ENCODE data around the gene HMGCLL1.

HMGCLL1 gene

DNA sequence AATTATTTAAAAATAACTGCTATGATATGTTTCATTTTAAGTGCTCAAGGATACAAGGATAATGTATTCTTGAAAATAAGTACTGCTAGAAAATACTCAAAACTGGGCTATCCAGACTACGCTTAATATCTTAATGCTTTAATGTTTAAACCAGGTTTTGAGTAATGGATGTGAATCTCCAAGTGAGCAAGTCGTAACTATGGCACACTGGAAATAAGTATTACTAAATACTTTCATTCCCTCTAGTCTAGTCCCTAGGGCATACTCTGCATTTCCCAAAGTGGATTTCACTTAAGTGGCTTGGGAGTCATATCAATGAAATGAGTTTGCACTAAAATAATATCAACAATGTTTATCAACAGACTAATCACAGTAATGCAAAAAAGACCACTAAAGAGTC, 48.1 kb downstream of the HMGCLL1 start:
- DNase-seq, result no peak

DNA sequence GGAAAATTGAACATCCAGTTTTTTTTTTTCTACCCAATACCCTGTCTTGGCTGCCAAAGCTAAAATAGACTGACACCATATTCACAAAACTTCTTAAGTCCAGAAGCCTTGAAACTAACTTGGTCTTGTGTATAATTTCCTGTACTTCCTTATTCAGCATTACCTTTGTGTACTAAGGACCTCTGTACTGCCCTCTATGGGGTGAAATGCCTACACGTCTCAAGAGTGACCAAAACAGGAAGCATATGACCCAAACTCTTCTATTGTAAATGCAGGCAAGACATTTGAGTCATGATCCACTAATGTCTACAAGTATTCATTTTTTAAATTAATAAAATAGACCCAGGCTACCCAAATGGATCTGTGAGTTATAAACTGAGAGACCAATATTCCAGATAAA, 50.4 kb downstream of the HMGCLL1 start:
- peak; percentile 87 for DNase-seq

DNA sequence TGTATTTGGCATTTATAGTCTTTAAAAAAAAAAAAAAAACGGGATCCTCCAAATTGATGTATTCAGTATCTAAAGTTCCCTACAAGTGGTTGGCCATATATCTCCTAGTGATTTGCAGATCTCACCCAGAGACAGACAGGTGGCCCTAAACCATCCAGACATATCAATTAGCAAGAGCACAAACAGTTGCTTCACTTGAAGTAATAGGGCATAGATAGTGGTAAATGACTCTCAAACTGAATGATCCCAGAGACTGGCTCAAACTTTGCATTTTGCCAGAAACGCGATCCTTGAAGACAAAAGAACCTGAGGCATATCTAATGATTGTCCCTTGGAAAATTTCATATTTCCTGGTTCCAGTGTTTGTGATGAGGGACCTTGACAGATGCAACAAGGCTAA, 54.6 kb downstream of the HMGCLL1 start:
- DNase-seq, result no peak

DNA sequence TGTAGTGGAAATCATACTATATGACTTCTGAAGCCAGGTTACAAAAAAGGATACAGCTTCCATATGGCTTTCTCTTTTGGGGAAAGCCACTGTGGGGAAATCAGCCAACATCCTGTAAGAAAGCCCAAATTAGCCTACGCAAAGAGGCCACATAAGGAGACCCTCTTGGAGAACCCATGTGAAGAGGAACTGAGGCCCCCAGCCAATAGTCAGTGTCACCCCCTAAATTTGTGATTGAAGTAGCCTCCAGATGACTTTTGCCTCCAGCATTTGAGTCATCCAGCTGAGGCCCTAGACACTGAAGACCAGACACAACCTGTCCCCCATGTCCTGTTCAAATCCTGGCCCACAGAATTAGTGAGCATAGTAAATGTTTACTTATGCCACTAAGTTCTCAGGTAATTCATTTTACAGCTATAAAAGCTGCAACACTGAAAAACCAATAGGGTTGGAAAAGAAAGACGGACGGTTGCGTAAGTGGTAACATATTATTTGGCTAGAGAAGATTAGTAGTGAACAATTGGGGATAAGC, 60.4 kb downstream of the HMGCLL1 start:
- no peak for DNase-seq

DNA sequence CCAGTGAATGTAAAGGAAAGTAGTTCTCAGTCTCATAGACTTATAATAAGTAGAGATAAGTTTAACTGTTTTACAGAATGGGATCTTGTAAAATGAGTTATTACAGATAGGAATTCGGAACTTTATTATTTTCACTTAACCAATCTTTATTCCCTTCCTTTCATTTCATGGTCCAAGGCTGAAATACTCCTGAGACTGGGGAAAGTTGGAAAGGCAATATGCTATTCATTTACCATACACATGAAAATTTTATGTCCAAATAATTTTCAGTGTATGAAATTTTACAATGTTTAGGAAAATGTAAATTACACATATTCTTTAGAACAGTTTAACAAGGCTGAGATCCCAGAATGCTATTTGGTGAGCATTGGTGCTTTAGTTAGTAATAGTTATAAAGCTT, 62.3 kb downstream of the HMGCLL1 start:
- DNase-seq, result no peak

DNA sequence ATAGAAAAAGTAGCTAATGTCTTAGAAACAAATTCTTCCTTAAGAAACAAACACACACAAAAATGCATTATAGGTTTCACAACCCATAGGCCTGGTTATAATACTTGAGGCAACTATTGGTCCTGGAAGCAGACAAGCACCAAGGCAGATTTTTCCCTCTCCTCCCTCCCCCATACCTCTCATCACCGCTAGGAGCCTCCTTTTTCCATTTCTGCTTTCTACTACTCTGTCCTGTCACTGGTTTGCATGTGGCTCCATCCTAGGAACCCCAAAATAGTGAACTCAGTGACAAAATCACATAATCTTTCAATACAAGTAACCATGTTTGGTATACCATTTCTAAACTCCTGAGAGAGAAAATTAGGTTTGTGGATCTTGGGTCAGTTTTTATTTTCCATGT, 66.1 kb downstream of the HMGCLL1 start:
- DNase-seq, result no peak

DNA sequence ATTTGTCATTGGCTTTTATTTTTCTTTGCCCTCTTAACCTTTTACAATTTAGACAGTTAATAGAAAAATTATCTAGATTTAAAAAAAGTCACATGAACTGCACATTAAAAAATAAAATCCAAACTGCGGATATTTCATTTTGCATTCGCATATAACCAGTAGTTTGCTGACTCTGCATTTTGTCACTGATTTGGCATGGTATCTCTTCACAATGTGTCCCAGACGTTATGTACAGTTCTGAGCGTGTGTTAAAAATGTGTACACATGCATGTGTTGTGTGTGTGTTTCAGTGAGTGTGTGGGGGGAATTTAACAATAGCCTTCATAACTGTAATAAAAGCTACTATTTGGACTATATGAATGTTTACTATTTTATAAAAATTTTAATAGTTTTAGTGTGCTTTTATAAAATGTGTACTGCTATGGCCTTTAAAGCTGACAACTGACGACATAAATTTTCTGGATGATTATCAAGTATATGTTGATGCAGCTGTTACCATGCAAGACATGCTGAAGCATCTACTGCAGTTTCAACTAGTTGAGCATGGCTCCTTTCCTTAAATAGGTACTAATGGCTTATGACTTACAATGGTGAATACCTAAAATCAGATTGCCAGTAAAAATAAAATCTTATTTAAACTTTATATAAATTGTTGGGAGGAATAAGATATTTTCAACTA, 67.7 kb downstream of the HMGCLL1 start:
- no peak for DNase-seq

DNA sequence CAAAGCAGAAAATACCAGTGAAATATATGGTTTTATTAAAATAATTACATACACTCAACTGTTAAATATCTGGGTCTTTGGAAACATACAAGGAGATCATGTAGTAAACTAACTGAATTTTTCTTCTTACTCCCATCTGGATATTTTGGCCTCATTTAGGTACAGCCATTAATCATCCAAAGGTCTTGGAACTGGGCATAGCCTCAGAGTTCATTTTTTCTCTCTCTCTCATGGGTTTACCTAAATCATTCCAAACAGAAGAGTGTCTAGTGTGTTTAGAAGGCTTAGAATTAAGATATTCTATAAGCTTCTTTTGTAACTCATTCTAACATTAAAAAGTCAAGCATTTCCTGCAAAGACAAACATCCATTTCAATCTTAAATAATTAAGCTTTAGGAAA, 79.4 kb downstream of the HMGCLL1 start:
- DNase-seq, result no peak

DNA sequence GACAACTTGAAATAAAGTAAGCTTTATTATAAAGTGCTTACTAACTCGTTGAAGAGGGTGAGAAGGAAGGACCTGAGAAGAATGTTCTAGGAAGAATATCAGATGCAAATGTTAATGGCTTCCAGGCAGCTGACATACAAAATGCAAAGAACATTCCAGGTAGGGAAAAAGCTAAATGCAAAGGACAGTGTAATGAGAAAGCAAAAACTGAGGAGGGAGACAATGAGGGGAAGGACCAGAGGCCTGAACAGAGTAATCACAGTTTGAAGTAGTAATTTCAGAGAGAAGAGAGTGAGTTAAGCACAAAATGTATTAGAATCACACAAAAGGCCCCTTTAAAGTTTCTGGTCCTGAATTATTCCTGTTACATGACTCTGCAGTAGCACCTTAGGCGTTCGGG, 81.3 kb downstream of the HMGCLL1 start:
- no peak for DNase-seq

DNA sequence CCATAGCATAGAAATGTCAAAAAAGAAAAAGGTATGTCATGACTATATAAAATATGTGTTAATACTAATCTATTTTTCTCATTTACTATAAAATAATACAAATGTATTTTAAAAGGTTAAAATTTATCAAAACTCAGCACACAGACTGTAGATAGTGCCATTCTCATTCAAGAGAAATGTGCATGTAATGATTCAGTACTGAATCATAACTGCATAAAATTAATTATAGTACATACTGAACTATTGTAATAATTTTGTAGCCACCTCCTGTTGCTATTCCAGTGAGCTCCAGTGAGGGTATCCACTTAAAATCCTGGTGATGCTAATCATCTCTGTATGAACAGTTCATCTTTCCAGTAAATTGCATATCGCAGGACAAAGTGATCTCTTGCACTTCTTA, 82.8 kb downstream of the HMGCLL1 start:
- no peak for DNase-seq

DNA sequence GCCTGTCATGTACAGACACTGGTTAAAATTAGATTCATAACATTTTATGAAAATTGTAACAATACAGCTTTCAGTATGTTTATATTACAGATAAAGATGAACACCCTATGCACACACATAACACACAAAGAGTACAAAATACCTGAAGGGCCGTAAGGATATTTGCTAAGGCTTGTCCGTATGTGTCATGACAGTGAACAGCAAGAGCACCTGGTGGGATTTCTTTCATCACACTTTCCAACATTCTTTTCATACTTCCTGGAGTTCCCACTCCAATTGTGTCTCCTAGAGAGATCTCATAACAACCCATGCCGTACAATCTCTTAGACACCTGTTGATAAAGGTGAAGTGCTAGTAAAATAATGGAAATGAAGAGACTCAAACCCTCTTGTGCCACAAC, 83.7 kb downstream of the HMGCLL1 start:
- no peak for DNase-seq

DNA sequence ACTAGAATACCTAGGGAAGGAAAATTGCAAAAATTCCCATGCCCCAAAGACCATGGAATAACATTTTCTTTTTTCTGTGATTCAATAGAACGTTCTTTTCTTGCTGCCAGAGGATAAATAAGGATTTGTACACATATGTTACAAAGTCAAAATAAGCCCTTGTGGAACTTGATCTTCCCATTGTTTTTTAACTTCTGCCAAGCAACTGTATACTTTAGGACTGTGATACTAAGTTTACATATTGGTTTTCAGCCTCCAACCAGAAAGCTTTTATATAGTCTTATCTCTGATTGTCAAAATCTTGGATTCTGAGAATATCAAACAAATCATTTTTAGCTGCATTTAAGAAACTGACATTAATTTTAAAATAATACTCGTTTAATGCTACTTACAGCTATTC, 84.6 kb downstream of the HMGCLL1 start:
- DNase-seq, result no peak

DNA sequence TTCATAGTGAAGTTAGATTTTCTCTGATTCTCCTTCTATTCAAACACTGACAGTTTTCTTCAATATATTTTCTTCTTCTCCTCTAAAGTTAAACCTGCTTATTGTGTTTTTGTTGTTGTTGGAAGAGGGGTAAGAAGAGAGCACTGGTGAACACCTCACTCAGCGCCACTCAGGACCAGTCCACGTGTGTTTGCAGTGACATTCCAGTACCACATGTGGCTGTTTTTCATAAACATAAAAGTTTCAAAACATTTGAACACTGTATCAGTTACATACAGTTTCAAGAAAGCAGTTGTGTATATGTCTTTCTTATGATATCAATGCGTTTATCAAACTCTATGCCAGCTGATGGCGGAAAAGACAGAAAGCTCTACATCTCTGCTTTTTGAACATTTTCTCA, 86.7 kb downstream of the HMGCLL1 start:
- DNase-seq, result no peak

DNA sequence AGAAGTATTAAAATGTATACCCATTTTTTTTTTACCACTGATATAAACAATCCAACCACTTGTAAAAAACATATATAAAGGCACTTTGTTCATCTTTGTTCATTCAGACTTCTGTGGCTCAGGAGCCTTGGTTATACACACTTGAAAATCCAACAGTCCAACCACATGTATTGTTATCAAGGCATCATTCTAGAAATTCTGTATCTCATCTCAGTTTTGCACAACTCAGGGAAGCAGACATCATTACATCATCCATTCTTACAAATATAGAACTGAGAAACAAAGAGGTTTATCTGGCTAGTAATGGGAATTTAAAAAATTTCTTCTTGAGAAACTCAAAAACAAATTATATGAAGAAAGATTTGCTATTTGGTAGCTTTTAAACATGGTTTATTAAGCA, 88.1 kb downstream of the HMGCLL1 start:
- DNase-seq, result no peak

DNA sequence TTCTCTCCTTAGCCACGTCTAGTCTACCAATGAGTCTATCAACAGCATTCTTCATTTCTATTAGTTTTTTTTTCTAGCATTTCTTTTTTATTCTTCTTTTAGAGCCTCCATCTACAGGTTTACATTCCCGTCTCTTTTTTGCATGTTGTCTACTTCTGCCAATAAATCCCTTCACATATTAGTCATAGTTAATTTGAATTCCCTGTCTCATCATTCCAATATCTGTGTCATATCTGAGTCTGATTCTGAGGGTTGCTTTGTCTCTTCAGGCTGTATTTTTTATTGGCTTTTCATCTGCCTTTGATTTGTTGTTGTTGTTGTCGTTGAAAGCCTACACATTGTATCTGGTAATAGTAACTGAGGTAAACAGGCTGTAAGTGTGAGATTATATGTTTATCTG, 104.6 kb downstream of the HMGCLL1 start:
- DNase-seq, result no peak

DNA sequence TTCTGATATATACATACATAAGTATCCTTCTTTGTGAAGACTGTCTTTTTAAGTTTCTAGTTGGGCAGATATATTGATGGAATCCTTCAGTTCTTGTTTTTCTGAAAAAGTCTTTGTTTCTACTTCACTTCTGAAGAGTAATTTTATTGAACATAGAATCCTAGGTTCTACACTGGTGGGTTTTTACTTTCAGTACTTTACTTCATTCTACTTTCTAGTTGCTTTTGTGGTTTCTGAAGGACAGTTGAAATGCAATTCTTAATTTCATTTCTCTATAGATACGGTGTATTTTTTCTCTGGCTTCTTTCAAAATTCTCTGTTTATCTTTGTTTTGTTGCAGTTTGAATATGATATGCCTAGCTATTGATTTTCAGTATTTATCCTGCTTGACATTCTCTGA, 105.3 kb downstream of the HMGCLL1 start:
- no peak for DNase-seq

DNA sequence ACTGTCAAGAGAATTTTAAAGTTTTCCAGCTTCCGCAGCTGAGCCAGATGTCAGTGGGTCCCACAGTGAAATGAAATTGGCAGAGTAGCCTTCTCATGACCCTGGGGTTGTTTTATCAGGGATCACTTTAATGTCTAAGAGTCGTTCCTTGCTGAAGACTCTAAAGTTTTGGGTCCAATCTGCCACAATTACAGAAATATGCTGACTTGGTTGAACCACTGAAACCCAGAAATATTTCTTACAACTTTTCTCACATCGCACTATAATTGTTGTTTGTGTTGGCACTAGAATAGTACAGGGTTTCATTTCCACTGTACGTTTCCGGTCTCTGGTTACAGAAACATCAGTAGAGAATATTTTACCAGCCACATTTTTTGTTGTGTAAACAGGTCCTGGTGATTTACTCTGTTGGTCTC, 109.0 kb downstream of the HMGCLL1 start:
- DNase-seq, result no peak

DNA sequence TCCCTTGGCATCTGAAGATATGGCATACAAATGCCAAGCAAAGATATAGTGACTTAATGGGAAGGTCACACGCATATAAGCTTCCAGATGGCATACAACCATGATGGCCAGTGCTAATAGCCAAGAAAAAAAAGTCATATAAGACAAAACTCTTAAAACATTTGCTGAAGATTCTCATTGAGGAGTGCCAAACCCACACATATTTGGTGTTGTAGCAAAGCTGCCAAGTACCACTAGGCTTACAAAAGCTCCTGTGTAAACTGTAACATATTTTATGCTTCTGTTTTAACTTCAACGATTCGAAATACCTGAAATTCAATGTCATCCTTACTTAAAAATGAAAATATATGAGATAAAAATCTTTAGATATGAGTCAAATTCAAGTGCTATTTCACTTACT, 123.0 kb downstream of the HMGCLL1 start:
- DNase-seq, result no peak

DNA sequence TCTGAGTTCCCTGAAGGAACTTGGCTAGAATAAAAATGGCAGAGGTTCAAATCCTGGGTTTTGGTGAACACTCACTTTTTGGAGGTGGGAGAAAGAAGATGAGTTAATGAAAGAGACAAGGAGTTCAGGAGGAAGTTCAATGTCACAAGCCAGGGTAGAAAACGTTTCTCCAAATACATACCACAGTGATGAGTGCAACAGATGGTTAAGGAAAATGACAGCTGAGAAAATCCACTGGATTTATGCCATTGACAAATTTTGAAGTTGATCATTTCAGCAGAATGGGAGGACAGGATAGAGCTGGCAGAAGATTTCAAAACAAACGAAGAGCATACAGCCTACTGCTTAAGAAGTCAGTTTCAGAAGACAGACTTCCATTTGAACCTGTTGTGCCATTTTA, 129.0 kb downstream of the HMGCLL1 start:
- no peak for DNase-seq

DNA sequence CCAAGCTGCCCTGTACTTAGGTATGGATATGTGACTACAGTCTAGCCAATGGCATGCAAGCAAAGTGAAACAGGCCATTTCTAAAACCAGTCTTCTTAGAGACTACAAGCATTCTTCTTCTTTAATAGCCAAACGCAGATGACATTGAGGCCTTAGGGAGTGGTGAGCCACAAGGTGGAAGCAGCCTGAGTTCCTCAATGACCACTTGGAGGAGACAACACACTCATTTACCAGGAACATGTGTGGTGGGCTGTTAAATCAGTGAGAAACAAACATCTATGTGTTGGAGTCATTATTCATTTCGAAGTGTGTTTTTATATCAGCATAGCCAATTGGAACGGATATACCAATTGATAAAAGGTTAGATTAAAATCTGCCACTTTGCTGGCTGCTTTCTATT, 129.8 kb downstream of the HMGCLL1 start:
- peak; percentile 45 for DNase-seq

DNA sequence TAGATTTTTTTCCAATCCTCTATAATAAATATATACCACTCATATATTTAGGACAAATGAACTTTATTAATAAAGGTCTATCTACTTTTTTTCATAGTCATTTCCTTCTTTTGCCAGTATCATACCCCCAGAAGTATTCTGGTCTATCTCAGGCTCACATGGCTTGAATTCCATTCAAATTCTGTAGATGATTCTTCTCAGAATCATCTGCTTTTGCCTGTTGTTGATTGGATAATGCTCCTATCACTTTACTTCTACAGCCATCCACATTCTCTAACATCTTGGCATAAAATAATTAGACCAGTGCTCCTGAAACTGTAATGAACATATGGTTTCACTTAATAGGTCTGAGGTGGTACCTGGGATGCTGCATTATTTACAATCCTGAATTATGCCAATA, 130.5 kb downstream of the HMGCLL1 start:
- DNase-seq, result no peak

DNA sequence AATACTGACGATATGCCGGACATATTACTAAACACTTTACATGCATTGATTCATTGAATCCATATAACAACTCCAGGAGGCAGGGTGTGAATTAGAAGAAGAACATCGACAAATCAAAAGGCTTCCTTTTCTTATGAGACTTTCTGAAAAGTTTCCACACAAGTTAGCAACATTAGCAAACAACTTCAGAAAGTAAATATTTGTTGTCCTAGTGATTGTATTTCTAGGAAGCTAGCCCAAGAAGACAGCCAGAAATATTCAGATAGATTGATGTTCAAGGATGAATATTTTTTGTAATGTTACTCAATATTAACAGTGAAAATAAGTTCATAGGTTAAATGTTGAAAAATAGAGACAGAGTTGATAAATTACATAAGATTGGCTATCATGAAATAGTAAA, 131.1 kb downstream of the HMGCLL1 start:
- no peak for DNase-seq

DNA sequence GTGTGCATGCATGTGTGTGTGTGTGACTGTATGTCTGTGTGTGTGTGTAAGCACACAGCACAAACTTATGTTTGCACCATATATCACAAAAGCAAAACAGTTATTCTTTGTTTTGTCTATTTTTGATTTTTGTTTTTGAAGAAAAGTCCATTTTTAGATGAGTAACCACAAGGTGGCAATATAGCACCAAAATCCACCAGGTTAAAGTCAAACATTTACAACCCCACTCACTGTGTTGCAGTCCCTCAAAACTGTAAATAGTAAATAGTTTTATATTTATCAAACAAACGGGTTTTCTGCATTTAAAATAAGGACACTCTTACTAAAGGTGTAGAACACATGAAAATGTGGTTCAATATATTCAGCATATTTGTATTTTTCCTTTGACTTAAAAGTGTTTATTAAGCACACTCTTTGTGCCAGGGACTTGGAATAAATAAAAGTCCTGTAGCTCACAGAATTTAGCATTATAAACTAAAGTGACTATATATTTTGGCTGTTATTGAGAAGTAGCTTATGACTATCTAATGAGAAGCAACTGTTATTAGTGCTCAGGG, 133.3 kb downstream of the HMGCLL1 start:
- peak; percentile 67 for DNase-seq

DNA sequence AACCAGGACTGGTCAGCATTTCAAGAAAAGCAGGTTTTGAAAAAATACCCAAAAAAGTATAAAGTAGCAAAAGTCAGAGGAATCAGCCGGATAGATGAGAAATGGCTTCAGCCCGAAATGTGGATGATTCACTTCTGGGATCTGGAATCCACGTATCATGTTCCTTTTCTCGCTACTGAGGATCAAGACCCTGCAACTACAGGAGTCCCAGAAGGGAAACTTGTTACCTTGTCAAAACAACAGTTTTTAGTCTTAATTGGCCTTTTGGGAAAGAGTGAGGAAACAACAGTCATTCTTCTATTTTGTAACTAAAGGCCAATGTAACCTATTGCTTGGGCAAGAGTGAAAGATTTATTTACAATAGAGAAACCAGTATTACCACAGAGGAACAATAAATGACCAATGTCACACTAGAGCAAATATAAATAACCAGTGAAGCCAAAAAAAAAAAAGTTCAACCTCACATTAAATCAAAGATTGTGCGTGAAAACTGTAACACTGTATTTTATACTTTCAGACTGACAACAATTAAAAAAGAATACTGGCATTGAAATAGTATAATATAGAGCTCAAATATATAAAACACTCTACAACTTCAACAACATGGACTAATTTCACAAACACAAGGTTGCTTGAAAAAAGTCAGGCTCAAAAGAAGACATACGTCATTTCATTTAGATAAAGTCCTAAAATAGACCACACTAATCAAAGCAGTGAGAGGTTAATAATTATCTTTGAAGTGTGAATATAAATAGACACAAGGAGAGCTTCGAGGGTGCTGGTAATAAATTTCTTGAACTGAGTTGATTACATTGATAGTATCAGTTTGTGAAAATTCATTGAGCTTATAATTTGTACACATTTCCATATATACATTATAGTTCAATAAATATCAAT, 135.5 kb downstream of the HMGCLL1 start:
- DNase-seq, result no peak
